ENCODE results near the gene SMPD2.

DNA sequence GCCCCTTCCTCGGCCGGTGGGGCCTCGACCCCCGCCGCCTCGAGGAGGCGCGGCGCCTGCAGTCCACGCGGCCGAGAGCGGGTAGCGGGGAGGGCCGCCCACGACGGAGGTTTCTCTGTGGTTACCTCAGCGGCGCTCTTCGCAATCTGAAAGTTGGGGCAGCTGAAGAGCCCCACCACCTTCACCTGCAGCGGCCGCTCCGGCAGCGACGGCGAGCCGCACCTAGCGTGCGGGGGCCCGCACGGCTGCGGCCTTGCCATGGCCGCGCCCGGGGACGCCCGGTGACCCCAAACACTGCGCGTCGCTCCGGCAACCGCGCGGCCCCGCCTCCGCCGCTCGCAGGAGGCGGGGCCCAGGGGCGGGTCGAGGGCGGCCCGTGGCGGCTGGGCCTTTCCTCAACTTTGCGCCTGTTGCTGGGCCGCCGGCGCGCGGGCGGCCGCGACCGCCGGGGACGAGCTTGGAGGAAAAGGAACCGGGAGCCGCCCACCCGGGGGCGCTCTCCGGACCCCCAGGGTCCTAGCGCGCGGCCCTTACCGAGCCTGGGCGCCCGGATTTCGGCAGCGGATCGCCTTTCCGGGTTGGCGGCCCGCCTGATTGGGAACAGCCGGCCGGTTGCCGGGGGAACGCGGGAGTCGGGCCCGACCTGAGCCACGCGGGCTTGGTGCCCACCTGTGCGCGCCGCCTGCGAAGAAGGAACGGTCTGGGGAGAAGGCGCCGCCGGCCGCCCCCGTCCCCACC, at the start of gene SMPD2, which contains the start of gene PPIL6:
- TF ChIP-seq POLR2A (IDR thresholded peaks at IDR 0.05) (peak; percentile 75), EP300 (IDR thresholded peaks at IDR 0.05) (no peak)
- TF ChIP-seq, protein P1, sequence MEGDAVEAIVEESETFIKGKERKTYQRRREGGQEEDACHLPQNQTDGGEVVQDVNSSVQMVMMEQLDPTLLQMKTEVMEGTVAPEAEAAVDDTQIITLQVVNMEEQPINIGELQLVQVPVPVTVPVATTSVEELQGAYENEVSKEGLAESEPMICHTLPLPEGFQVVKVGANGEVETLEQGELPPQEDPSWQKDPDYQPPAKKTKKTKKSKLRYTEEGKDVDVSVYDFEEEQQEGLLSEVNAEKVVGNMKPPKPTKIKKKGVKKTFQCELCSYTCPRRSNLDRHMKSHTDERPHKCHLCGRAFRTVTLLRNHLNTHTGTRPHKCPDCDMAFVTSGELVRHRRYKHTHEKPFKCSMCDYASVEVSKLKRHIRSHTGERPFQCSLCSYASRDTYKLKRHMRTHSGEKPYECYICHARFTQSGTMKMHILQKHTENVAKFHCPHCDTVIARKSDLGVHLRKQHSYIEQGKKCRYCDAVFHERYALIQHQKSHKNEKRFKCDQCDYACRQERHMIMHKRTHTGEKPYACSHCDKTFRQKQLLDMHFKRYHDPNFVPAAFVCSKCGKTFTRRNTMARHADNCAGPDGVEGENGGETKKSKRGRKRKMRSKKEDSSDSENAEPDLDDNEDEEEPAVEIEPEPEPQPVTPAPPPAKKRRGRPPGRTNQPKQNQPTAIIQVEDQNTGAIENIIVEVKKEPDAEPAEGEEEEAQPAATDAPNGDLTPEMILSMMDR (IDR thresholded peaks at IDR 0.05): peak; percentile 29 to 53 (median 32)

All from ovary (tissue), 3 donors.